Activated CD4-positive, CD25-positive, alpha-beta regulatory T cell (primary cell): ENCODE measurements around the gene EXPH5.

Source experiments
- DNase-seq, 4 experiments: peaks; one replicate each; lab custom pipeline; 2025; lab: John Stamatoyannopoulos, UW

EXPH5 gene

GRCh38 chr11:108562746-108563581, 30.6 kb downstream of the EXPH5 start:
- DNase-seq = no peak

GRCh38 chr11:108561535-108561991, 32.0 kb downstream of the EXPH5 start:
- no peak for DNase-seq

DNA sequence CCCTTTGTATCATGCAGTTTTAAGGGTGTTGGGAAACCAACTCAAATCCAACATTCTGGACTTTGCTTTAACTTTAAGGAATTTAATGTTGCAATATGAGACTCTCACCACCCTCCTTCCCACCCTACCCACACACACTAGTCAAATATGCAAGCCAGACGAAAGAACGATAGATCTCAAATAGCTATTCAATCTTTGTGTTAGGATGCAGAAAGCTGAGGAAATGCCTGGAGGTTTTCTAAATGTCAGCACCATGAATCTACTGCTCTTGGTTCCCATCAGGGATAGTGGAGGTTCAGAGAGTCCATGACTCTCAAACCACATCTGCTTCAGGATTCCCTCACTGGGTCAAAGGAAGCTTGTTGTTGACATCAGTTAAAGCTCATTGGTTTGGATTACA, 33.7 kb downstream of the EXPH5 start:
- DNase-seq = no peak

GRCh38 chr11:108559340-108559739, 34.2 kb downstream of the EXPH5 start:
- no peak for DNase-seq

- DNase-seq = no peak
Measured at GRCh38 chr11:108558222-108558621, 35.3 kb downstream of the EXPH5 start.

- no peak for DNase-seq
Measured at GRCh38 chr11:108556019-108556418, 37.5 kb downstream of the EXPH5 start.

GRCh38 chr11:108551651-108552462, 41.7 kb downstream of the EXPH5 start:
- no peak for DNase-seq

DNA sequence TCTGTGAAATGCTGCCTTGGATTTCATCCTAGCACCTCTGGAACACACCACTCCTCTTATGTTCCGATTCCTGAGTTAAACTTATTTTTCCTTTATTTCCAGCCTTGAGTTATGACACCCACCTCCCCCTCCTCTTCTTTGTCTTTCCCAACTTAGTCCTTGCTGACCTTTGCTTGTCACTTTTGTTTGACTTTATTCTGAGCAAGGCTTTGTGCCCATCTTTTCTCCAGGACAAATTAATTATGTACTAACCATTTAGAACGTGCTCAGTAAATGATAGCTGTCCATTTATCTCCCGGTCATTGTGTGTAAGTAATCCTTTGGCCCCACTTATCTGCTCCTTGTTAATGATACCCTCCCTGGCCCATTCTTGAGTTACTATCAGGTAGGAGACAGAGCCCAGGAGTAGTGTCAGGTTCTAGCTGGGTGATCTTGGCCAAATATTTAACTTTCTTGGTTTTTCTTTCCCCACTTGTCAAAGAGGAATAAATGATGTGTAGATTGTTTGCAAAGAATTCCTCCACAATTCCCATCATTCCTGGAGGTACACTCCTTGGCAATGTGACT, 44.2 kb downstream of the EXPH5 start:
- no peak for DNase-seq

DNA sequence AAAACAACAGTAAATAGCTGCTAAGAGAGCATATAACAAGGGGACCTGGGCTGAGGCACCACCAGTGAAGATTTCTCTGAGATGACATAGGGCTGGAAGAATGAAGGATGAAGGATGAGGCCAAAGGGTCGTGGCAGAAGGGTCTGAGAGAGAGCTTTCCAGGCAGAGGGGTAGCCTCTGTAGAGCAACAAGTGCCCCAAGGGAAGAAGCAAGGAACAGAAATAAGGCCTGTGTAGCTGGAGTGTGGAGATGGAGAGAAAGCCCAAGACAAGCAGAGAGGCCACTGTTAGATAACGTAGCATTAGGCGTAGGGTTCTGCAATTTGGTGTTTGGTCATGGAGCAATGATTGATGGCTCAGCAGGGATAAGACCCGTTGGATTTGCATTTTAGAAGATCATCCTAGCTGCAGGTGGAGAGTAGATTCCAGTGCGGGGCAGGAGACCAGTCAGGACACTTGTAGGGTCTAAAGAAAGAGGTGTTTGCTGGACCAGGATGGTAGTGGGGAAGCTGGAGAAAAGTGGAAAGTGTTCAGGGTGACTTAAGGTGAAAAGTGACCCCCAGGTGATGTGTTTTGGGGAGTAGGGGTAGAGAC, 47.6 kb downstream of the EXPH5 start:
- DNase-seq = no peak

DNA sequence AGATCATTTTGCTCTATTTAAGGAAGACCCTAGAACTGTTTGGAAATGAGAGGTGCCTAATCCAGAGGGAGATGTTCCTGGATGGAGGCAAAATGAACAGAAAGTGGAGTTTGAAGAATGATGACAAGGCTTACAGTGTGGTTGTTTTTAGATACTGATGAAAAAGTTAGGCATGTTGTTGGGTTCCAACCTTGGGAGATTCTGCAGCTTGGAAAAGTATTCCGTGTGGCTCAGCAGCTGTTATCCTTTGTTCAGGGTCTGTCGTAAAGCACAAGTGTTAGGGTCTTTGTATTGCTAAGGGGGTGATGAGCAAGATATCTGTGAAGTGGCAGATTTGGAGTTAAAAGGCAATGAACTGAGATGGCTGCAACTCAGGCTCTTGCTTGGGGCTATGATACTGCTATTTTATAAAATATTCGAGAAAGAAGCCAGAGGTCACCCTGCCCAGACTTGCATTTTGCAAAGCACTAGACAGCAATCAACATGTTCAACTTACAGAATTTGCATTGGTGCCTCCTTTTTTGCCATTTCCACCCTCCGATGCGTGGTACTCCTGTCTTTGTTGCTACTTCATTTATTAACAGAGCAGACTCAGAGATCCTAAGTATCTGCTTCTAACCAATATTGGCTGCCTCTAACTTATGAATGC, 50.1 kb downstream of the EXPH5 start:
- DNase-seq = no peak

DNA sequence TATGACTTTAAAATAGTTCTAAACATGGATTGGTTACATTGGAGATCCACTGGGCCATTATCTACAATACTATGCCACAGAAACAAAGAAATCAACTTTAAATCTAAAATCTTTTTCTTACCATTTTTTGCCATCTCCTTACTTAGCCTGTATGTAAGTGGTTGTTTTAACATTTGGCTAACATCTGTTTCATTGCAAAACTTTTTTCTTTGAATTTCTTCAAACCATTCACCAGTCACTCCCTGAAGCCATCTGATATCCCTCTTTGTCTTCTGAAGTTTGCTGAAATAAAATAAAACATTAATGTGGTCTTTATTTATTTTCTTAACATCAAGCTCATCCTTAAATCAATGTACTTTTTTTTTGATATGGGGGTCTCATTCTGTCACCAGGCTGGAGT, 52.0 kb downstream of the EXPH5 start:
- no peak for DNase-seq

GRCh38 chr11:108538502-108538901, 55.1 kb downstream of the EXPH5 start:
- DNase-seq = no peak

GRCh38 chr11:108538022-108538424, 55.5 kb downstream of the EXPH5 start:
- no peak for DNase-seq

- DNase-seq = no peak
Measured at GRCh38 chr11:108536783-108537182, 56.8 kb downstream of the EXPH5 start.

- DNase-seq = no peak
Measured at GRCh38 chr11:108535384-108535955, 58.1 kb downstream of the EXPH5 start.

DNA sequence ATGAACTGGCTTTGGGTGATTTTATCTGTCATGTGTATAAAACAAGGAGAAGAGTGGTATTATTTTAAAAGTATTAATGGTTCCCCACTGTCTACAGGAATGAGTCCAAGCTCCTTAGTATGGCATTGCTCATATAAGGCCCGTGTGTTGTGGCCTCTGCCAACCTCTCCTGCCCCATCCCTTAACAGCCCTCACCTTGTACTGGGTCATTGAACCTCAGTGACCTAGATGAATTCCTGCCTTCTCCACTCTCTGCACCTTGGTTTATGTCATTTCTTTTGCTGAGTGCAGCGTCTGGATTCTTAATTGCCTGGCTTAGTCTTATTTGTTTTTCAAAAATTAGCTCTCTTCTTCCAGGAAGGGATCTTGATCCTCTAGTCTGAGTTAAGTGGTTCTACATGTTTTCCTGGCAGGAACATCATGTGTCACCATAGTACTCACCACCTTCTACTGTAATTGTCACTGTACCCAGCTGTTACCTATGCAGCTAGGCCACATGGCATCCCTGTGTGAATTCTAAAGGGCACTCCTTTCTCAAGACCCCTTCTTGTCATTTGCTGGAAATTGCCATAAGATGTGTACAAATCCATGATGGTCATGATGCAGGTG, 59.2 kb downstream of the EXPH5 start:
- no peak for DNase-seq

GRCh38 chr11:108530426-108530825, 63.1 kb downstream of the EXPH5 start:
- DNase-seq = no peak

DNA sequence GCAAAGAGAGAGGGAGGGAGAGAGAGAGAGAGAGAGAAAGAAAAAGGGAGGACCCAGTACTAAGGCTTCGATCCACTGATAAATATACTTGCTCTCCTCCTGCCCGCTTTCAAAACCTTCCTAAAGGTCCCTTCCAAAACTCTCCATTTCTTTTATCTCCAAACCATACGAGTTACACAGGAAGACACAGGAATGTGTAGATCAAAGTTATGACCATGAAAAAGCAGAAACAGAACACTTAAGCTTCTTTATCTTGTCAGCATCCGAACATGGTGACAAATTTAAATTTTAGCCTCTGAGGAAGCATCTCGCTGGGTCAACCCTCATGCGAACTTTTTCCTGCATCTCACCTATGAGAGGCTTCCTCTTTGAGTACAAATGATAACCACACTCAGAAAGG, 66.2 kb downstream of the EXPH5 start:
- no peak for DNase-seq

- no peak for DNase-seq
Measured at GRCh38 chr11:108525161-108525560, 68.4 kb downstream of the EXPH5 start.

DNA sequence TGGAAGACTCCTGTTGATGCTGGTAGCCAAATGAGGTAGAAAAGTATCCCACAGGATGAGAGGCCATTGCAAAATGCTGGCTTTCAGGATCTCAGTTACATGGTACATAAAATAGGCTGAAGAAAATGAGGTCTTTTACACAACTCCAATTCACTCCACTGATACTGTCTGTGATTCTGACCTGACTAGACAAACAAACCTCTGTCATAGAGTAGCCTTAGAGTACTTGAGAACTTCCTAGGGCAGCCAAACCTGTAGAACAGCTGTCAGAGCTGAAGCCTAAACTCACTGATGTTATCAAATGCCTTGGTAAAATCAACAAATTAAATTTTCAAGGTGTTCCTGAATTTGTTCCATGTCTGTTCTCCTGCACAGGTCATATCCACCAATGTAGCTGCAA, 69.1 kb downstream of the EXPH5 start:
- no peak for DNase-seq

DNA sequence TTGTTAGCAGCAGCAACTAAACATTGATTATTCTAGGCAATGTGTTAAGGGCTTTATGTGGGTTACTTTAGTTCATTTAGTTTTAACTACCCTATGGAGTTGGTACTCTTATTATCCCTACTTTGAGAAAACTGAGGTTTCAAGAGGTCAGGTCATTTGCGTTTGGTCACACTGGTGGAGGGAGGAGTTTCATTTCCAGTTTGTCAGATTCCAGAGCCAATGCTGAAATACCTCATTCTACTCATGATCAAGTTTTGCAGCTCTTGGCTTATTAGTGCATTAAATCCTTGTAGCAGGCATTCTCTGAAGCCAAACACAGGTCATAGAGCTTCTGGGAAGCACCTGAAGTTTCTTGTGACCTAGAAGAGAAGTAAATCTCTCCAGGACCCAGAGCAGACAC, 71.2 kb downstream of the EXPH5 start:
- DNase-seq = no peak
